GM23338 (cell line): ENCODE results near the gene AOC1. TPM values are rescaled to one million over a fixed set of nuclear protein-coding genes. Genes with fewer than 3 reads are reported as not detected.

Source experiments
- ATAC-seq: fragments of 200-7000 bp; cut with Tn5 transposase; 3 replicates; pipeline ENCODE4 v1.9.1; 2020
- DNase-seq: peaks from one replicate; pipeline ENCODE4 v3.0.0-alpha.2; 2015; ENCODE audit warnings: low spot score
- H2AFZ ChIP-seq: fragments of 200-600 bp; sonication (generic); 2 replicates; pipeline ENCODE4 v1.8.0; 2016; ENCODE audit warnings: antibody characterized with exemption, mild to moderate bottlenecking, moderate library complexity
- H3F3A ChIP-seq: fragments of 200-600 bp; sonication (generic); replicated peaks from 2 replicates; pipeline ENCODE4 v1.8.0; 2017; ENCODE audit warnings: antibody characterized with exemption, mixed run types, low read depth
- H3K27ac ChIP-seq: fragments of 200-600 bp; sonication (generic); 2 replicates; pipeline ENCODE4 v1.6.1; 2016; ENCODE audit warnings: low read depth
- H3K27me3 ChIP-seq: fragments of 200-600 bp; sonication (generic); 2 replicates; pipeline ENCODE4 v1.8.0; 2016; ENCODE audit warnings: mild to moderate bottlenecking, mixed run types, moderate library complexity; ENCODE audit not compliant: insufficient read depth
- H3K36me3 ChIP-seq: fragments of 200-600 bp; sonication (generic); 2 replicates; pipeline ENCODE4 v1.8.0; 2016; ENCODE audit warnings: mild to moderate bottlenecking; ENCODE audit not compliant: insufficient read depth
- H3K4me1 ChIP-seq: fragments of 200-600 bp; sonication (generic); 2 replicates; pipeline ENCODE4 v1.8.0; 2016; ENCODE audit warnings: mild to moderate bottlenecking, moderate library complexity; ENCODE audit not compliant: insufficient read depth
- H3K4me2 ChIP-seq: fragments of 200-600 bp; sonication (generic); 2 replicates; pipeline ENCODE4 v1.7.1; 2017; ENCODE audit warnings: mixed run types
- H3K4me3 ChIP-seq: fragments of 200-600 bp; sonication (generic); 2 replicates; pipeline ENCODE4 v1.6.1; 2016; ENCODE audit warnings: mixed run types
- H3K79me2 ChIP-seq: fragments of 200-600 bp; sonication (generic); replicated peaks from 2 replicates; pipeline ENCODE4 v1.8.0; 2017; ENCODE audit warnings: mild to moderate bottlenecking; ENCODE audit not compliant: insufficient read depth
- H3K9me2 ChIP-seq: fragments of 200-600 bp; sonication (generic); 2 replicates; pipeline ENCODE4 v1.8.0; 2017; ENCODE audit not compliant: insufficient read depth
- H4K20me1 ChIP-seq: fragments of 200-600 bp; sonication (generic); replicated peaks from 2 replicates; pipeline ENCODE4 v1.8.0; 2017; ENCODE audit warnings: mild to moderate bottlenecking; ENCODE audit not compliant: insufficient read depth
- H3K27ac Mint-ChIP-seq: 2 replicates; pipeline ENCODE4 v1.8.0; 2020; ENCODE audit warnings: inconsistent platforms, mild to moderate bottlenecking, moderate library complexity, mixed read lengths
- H3K27me3 Mint-ChIP-seq: 3 replicates; pipeline ENCODE4 v1.8.0; 2022; ENCODE audit warnings: low read depth, mild to moderate bottlenecking, moderate library complexity, mixed read lengths, inconsistent platforms; ENCODE audit not compliant: insufficient read depth, poor library complexity
- H3K36me3 Mint-ChIP-seq: 3 replicates; pipeline ENCODE4 v1.8.0; 2021; ENCODE audit warnings: low read depth, mild to moderate bottlenecking, inconsistent platforms, moderate library complexity, mixed read lengths
- H3K4me1 Mint-ChIP-seq: 3 replicates; pipeline ENCODE4 v1.8.0; 2020; ENCODE audit warnings: mild to moderate bottlenecking, inconsistent platforms, mixed read lengths
- H3K4me3 Mint-ChIP-seq: 3 replicates; pipeline ENCODE4 v1.8.0; 2021; ENCODE audit warnings: moderate library complexity, mild to moderate bottlenecking, inconsistent platforms, mixed read lengths
- H3K9me3 Mint-ChIP-seq: 3 replicates; pipeline ENCODE4 v1.8.0; 2020; ENCODE audit warnings: moderate library complexity, mild to moderate bottlenecking, inconsistent platforms, mixed read lengths
- CREB1 ChIP-seq: fragments of 250-450 bp; sonication (Bioruptor Pico); IDR thresholded peaks from 2 replicates; pipeline ENCODE4 v1.5.0; 2020; ENCODE audit warnings: low read depth, mild to moderate bottlenecking, moderate library complexity
- CTCF ChIP-seq, 2 experiments: fragments of 200-600 bp in 1 of 2; sonication (generic) in 1 of 2; conservative IDR thresholded peaks; 2 replicates each; pipeline versions ENCODE4 v1.5.1 to v1.6.1; 2016 to 2017; ENCODE audit warnings: antibody characterized with exemption in 2 of 2, low read depth in 2 of 2, mild to moderate bottlenecking in 2 of 2, moderate library complexity in 1 of 2
- ETS1 ChIP-seq: IDR thresholded peaks from 2 replicates; pipeline ENCODE4 v1.6.1; 2016; ENCODE audit warnings: antibody characterized with exemption
- EZH2 ChIP-seq: fragments of 200-600 bp; sonication (generic); IDR thresholded peaks from one replicate; pipeline ENCODE4 v1.8.0; 2017; ENCODE audit warnings: antibody characterized with exemption, mild to moderate bottlenecking, low read depth; ENCODE audit not compliant: unreplicated experiment
- EZH2phosphoT487 ChIP-seq: fragments of 200-600 bp; sonication (generic); IDR thresholded peaks from one replicate; pipeline ENCODE4 v1.8.1; 2018; ENCODE audit warnings: antibody characterized with exemption; ENCODE audit not compliant: unreplicated experiment
- POLR2AphosphoS5 ChIP-seq: IDR thresholded peaks from 2 replicates; pipeline ENCODE4 v1.6.1; 2016; ENCODE audit warnings: antibody characterized with exemption, low read depth
- REST ChIP-seq: IDR thresholded peaks from one replicate; pipeline ENCODE4 v1.6.1; 2018; ENCODE audit warnings: antibody characterized with exemption; ENCODE audit not compliant: unreplicated experiment
- STAT1 ChIP-seq: IDR thresholded peaks from one replicate; pipeline ENCODE4 v1.6.1; 2016; ENCODE audit warnings: antibody characterized with exemption; ENCODE audit not compliant: unreplicated experiment
- ZNF114 ChIP-seq: fragments of 250-450 bp; sonication (Bioruptor Pico); IDR thresholded peaks from 2 replicates; pipeline ENCODE4 v1.5.0; 2020; ENCODE audit warnings: mild to moderate bottlenecking, moderate library complexity
- ZNF462 ChIP-seq: fragments of 250-450 bp; sonication (Bioruptor Pico); IDR thresholded peaks from 2 replicates; pipeline ENCODE4 v1.5.0; 2020; ENCODE audit warnings: mild to moderate bottlenecking, moderate library complexity
- polyA plus RNA-seq: library from polyadenylated mRNA; unstranded; fragments of >200 nt; fragmentation: Nextera tagmentation; extraction: Ambion mirVana; gene quantifications from 2 replicates; pipeline ENCODE4 v1.2.1, GENCODE V29; 2016
- total RNA-seq: library from RNA; depleted of rRNA; stranded (reverse); fragments of >200 nt; shearing (Covaris generic); gene quantifications from 2 replicates; pipeline ENCODE4 v1.2.3, GENCODE V29; 2014

The AOC1 gene
- total and polyA plus RNA-seq, 2 experiments from 2014 or later: not detected

GRCh38 chr7:150803161-150803860, 49.0 kb upstream of the AOC1 start:
- ATAC-seq (no peak), DNase-seq (no peak)
- Mint-ChIP-seq H3K36me3 (peaks cover 10% of the 10 kb centered on the region), H3K4me3 (no peak overlapping the region), H3K9me3 (peaks cover 17% of the 10 kb centered on the region), H3K27ac (no peak overlapping the region), H3K27me3 (peaks cover 40% of the 10 kb centered on the region), H3K4me1 (peaks cover 13% of the 10 kb centered on the region)
- H4K20me1 ChIP-seq: peaks cover 3% of the 10 kb centered on the region; the same call in 1 of the 2 replicates
- H3F3A ChIP-seq: no peaks in the 10 kb centered on the region
- peaks cover 59% of the 10 kb centered on the region for H3K27me3 ChIP-seq
- no peaks in the 10 kb centered on the region for H3K4me1 ChIP-seq
- no peaks in the 10 kb centered on the region for H3K79me2 ChIP-seq
- no peak overlapping the region for H3K27ac ChIP-seq
- H3K36me3 ChIP-seq: no peaks in the 10 kb centered on the region
- TF ChIP-seq REST (no peak), EZH2 (no peak), CTCF (conservative IDR thresholded peaks at IDR 0.05; ENCODE audit: low read depth in 2 of 2) (no peak), CREB1 (CRISPR knock-in tag) (no peak), ZNF114 (CRISPR knock-in tag) (no peak), ZNF462 (CRISPR knock-in tag) (no peak), STAT1 (no peak), ETS1 (no peak), POLR2AphosphoS5 (no peak), EZH2phosphoT487 (no peak)
- no peak overlapping the region for H3K4me3 ChIP-seq
- H3K9me2 ChIP-seq: no peaks in the 10 kb centered on the region
- no peak overlapping the region for H2AFZ ChIP-seq
- H3K4me2 ChIP-seq: no peak overlapping the region
